KOPT-K1 (cell line): ENCODE results near the gene CPLX1.

Experiments
- H3K27ac ChIP-seq: fragments of 200-600 bp; sonication (generic); 2 replicates; pipeline ENCODE4 v1.5.1; 2016; ENCODE audit warnings: antibody characterized with exemption, mild to moderate bottlenecking, low read depth, low read length; ENCODE audit not compliant: poor library complexity, severe bottlenecking
- H3K36me3 ChIP-seq: fragments of 200-600 bp; sonication (generic); 2 replicates; pipeline ENCODE4 v1.5.1; 2017; ENCODE audit warnings: antibody characterized with exemption, mild to moderate bottlenecking, low read length, moderate library complexity; ENCODE audit not compliant: insufficient read depth
- H3K9me3 ChIP-seq: fragments of 200-600 bp; sonication (generic); 2 replicates; pipeline ENCODE4 v1.5.1; 2017; ENCODE audit warnings: antibody characterized with exemption, low read length, mild to moderate bottlenecking; ENCODE audit not compliant: insufficient read depth, poor library complexity, severe bottlenecking

CPLX1 gene

GRCh38 chr4:801436-802124, 24.3 kb downstream of the CPLX1 start:
- H3K36me3 ChIP-seq, result no peaks in the 10 kb centered on the region
- H3K27ac ChIP-seq, result no peak overlapping the region
- peaks cover 18% of the 10 kb centered on the region for H3K9me3 ChIP-seq

- Histone ChIP-seq H3K36me3 (no peaks in the 10 kb centered on the region), H3K27ac (no peak overlapping the region), H3K9me3 (peaks cover 8% of the 10 kb centered on the region)
Measured at GRCh38 chr4:797066-797465, 28.9 kb downstream of the CPLX1 start.

- H3K9me3 ChIP-seq, result no peaks in the 10 kb centered on the region
- H3K27ac ChIP-seq, result no peak overlapping the region
- no peaks in the 10 kb centered on the region for H3K36me3 ChIP-seq
Measured at GRCh38 chr4:796206-796605, 29.7 kb downstream of the CPLX1 start.

GRCh38 chr4:795726-796119, 30.2 kb downstream of the CPLX1 start:
- no peaks in the 10 kb centered on the region for H3K36me3 ChIP-seq
- H3K27ac ChIP-seq, result no peak overlapping the region

GRCh38 chr4:794900-795725, 30.8 kb downstream of the CPLX1 start:
- Histone ChIP-seq H3K27ac (no peak overlapping the region), H3K36me3 (no peaks in the 10 kb centered on the region), H3K9me3 (no peaks in the 10 kb centered on the region)

More at GRCh38 chr4:795726-796119, 30.2 kb downstream of the CPLX1 start:
- no peaks in the 10 kb centered on the region for H3K9me3 ChIP-seq

GRCh38 chr4:793941-794621, 31.8 kb downstream of the CPLX1 start:
- Histone ChIP-seq H3K27ac (no peak overlapping the region), H3K36me3 (no peaks in the 10 kb centered on the region), H3K9me3 (no peaks in the 10 kb centered on the region)

GRCh38 chr4:793093-793861, 32.7 kb downstream of the CPLX1 start:
- no peak overlapping the region for H3K27ac ChIP-seq
- H3K36me3 ChIP-seq, result no peaks in the 10 kb centered on the region
- no peaks in the 10 kb centered on the region for H3K9me3 ChIP-seq

GRCh38 chr4:792626-793092, 33.3 kb downstream of the CPLX1 start:
- H3K27ac ChIP-seq, result no peak overlapping the region
- no peaks in the 10 kb centered on the region for H3K36me3 ChIP-seq
- no peaks in the 10 kb centered on the region for H3K9me3 ChIP-seq

- H3K9me3 ChIP-seq, result no peaks in the 10 kb centered on the region
- no peaks in the 10 kb centered on the region for H3K36me3 ChIP-seq
- no peak overlapping the region for H3K27ac ChIP-seq
Measured at GRCh38 chr4:791898-792625, 33.9 kb downstream of the CPLX1 start.

- Histone ChIP-seq H3K9me3 (no peaks in the 10 kb centered on the region), H3K27ac (no peak overlapping the region), H3K36me3 (no peaks in the 10 kb centered on the region)
Measured at GRCh38 chr4:791252-791897, 34.6 kb downstream of the CPLX1 start.

GRCh38 chr4:790466-790820, 35.5 kb downstream of the CPLX1 start:
- Histone ChIP-seq H3K36me3 (no peaks in the 10 kb centered on the region), H3K27ac (no peak overlapping the region), H3K9me3 (no peaks in the 10 kb centered on the region)

GRCh38 chr4:789571-790465, 36.1 kb downstream of the CPLX1 start:
- Histone ChIP-seq H3K9me3 (no peaks in the 10 kb centered on the region), H3K27ac (no peak overlapping the region), H3K36me3 (no peaks in the 10 kb centered on the region)

- Histone ChIP-seq H3K36me3 (no peaks in the 10 kb centered on the region), H3K27ac (no peak overlapping the region), H3K9me3 (no peaks in the 10 kb centered on the region)
Measured at GRCh38 chr4:788636-789297, 37.2 kb downstream of the CPLX1 start.
